ENCODE data around the gene PCYT2. TPM values are rescaled to one million over a fixed set of nuclear protein-coding genes. Genes with fewer than 3 reads are reported as not detected.

PCYT2 gene
- total and polyA plus RNA-seq, 2 experiments from 2014 or later: 83.8 to 138 TPM

- Histone ChIP-seq H3K4me1 (ENCODE audit: low read depth) (peaks cover 25% of the 10 kb centered on the region), H3K9me3 (ENCODE audit: low read depth) (no peaks in the 10 kb centered on the region), H3K4me3 (peak overlapping the region; percentile 13), H3K36me3 (peaks cover 7% of the 10 kb centered on the region), H3K27ac (peak overlapping the region; percentile 87), H3K27me3 (no peaks in the 10 kb centered on the region)
- DNase-seq (ENCODE audit: low read depth in 1 of 2, low spot score in 1 of 2): peak; percentile 87 to 90
- no peak for TF ChIP-seq CTCF (IDR thresholded peaks at IDR 0.05; ENCODE audit: low read depth, low read length)
Observed at GRCh38 chr17:81923302-81924260, 12.4 kb upstream of the PCYT2 start.

GRCh38 chr17:81922566-81923301 lies 11.5 kb upstream of the PCYT2 start:
- DNase-seq (ENCODE audit: low read depth in 1 of 2, low spot score in 1 of 2): no peak
- Histone ChIP-seq H3K27me3 (no peaks in the 10 kb centered on the region), H3K9me3 (ENCODE audit: low read depth) (no peaks in the 10 kb centered on the region), H3K4me3 (no peak overlapping the region), H3K36me3 (peaks cover 7% of the 10 kb centered on the region), H3K27ac (peak overlapping the region; percentile 87), H3K4me1 (ENCODE audit: low read depth) (peaks cover 28% of the 10 kb centered on the region)
- TF ChIP-seq CTCF (IDR thresholded peaks at IDR 0.05; ENCODE audit: low read depth, low read length): no peak

- Histone ChIP-seq H3K4me1 (ENCODE audit: low read depth) (peaks cover 31% of the 10 kb centered on the region), H3K36me3 (peaks cover 7% of the 10 kb centered on the region), H3K27ac (peak overlapping the region; percentile 23), H3K27me3 (no peaks in the 10 kb centered on the region), H3K9me3 (ENCODE audit: low read depth) (no peaks in the 10 kb centered on the region), H3K4me3 (no peak overlapping the region)
- TF ChIP-seq CTCF (IDR thresholded peaks at IDR 0.05; ENCODE audit: low read depth, low read length): no peak
- no peak for DNase-seq (ENCODE audit: low read depth in 1 of 2, low spot score in 1 of 2)
Observed at GRCh38 chr17:81921996-81922565, 10.9 kb upstream of the PCYT2 start.

GRCh38 chr17:81921537-81921862 lies 10.3 kb upstream of the PCYT2 start:
- H3K4me1 ChIP-seq (ENCODE audit: low read depth): peaks cover 37% of the 10 kb centered on the region
- H3K36me3 ChIP-seq: peaks cover 7% of the 10 kb centered on the region
- H3K9me3 ChIP-seq (ENCODE audit: low read depth): no peaks in the 10 kb centered on the region
- TF ChIP-seq CTCF (IDR thresholded peaks at IDR 0.05; ENCODE audit: low read depth, low read length): no peak
- no peak for DNase-seq (ENCODE audit: low read depth in 1 of 2, low spot score in 1 of 2)
- peak overlapping the region; percentile 23 for H3K27ac ChIP-seq
- no peaks in the 10 kb centered on the region for H3K27me3 ChIP-seq
- H3K4me3 ChIP-seq: no peak overlapping the region

- Histone ChIP-seq H3K9me3 (ENCODE audit: low read depth) (no peaks in the 10 kb centered on the region), H3K36me3 (peaks cover 7% of the 10 kb centered on the region), H3K27me3 (no peaks in the 10 kb centered on the region), H3K27ac (no peak overlapping the region), H3K4me1 (ENCODE audit: low read depth) (peaks cover 37% of the 10 kb centered on the region), H3K4me3 (no peak overlapping the region)
- DNase-seq (ENCODE audit: low read depth in 1 of 2, low spot score in 1 of 2): no peak
- TF ChIP-seq CTCF (IDR thresholded peaks at IDR 0.05; ENCODE audit: low read depth, low read length): no peak
Observed at GRCh38 chr17:81920612-81921536, 9.7 kb upstream of the PCYT2 start.

All from cardiac muscle cell (in vitro differentiated cells and primary cell).